ENCODE results near the gene CCNQ. TPM values are rescaled to one million over a fixed set of nuclear protein-coding genes. Genes with fewer than 3 reads are reported as not detected.

CCNQ gene
- total RNA-seq, 1 experiment from 2014 or later: 20.3 TPM

GRCh38 chrX:153638436-153639176 lies 39.7 kb upstream of the CCNQ start (continued):
- TF ChIP-seq, protein P1, sequence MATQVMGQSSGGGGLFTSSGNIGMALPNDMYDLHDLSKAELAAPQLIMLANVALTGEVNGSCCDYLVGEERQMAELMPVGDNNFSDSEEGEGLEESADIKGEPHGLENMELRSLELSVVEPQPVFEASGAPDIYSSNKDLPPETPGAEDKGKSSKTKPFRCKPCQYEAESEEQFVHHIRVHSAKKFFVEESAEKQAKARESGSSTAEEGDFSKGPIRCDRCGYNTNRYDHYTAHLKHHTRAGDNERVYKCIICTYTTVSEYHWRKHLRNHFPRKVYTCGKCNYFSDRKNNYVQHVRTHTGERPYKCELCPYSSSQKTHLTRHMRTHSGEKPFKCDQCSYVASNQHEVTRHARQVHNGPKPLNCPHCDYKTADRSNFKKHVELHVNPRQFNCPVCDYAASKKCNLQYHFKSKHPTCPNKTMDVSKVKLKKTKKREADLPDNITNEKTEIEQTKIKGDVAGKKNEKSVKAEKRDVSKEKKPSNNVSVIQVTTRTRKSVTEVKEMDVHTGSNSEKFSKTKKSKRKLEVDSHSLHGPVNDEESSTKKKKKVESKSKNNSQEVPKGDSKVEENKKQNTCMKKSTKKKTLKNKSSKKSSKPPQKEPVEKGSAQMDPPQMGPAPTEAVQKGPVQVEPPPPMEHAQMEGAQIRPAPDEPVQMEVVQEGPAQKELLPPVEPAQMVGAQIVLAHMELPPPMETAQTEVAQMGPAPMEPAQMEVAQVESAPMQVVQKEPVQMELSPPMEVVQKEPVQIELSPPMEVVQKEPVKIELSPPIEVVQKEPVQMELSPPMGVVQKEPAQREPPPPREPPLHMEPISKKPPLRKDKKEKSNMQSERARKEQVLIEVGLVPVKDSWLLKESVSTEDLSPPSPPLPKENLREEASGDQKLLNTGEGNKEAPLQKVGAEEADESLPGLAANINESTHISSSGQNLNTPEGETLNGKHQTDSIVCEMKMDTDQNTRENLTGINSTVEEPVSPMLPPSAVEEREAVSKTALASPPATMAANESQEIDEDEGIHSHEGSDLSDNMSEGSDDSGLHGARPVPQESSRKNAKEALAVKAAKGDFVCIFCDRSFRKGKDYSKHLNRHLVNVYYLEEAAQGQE (IDR thresholded peaks at IDR 0.05; ENCODE audit: low read depth): no peak
- TF ChIP-seq SRF (IDR thresholded peaks at IDR 0.05; ENCODE audit: low read depth) (no peak), EGR1 (IDR thresholded peaks at IDR 0.05; ENCODE audit: low read depth) (no peak), JUND (IDR thresholded peaks at IDR 0.05) (no peak), RAD21 (IDR thresholded peaks at IDR 0.05; ENCODE audit: low read depth) (no peak), YY1 (IDR thresholded peaks at IDR 0.05; ENCODE audit: extremely low read depth, insufficient replicate concordance, low read depth, low read length) (no peak), CEBPB (IDR thresholded peaks at IDR 0.05; ENCODE audit: low read depth) (no peak), POLR2AphosphoS5 (IDR thresholded peaks at IDR 0.05; ENCODE audit: low read depth, low read length) (no peak)

- no TSS peak for BruUV-seq (replicated peaks)
- Histone ChIP-seq H3K79me2 (ENCODE audit: insufficient read depth, low read length) (no peaks in the 10 kb centered on the region), H3K27me3 (ENCODE audit: insufficient read depth, low read length) (no peaks in the 10 kb centered on the region), H3K9ac (ENCODE audit: low read length) (no peak overlapping the region), H3K27ac (ENCODE audit: low read depth, low read length) (no peak overlapping the region), H3K4me3 (replicated peaks in 1 of 2; ENCODE audit: low read depth in 1 of 2, low read length in 2 of 2) (no peak overlapping the region), H3K9me2 (ENCODE audit: insufficient read depth) (no peaks in the 10 kb centered on the region), H4K20me1 (ENCODE audit: insufficient read depth) (no peaks in the 10 kb centered on the region), H3K9me3 (ENCODE audit: control insufficient read depth in 1 of 2, insufficient read depth in 1 of 2, low read depth in 1 of 2, low read length in 2 of 2) (no peaks in the 10 kb centered on the region), H3K4me1 (ENCODE audit: control insufficient read depth in 1 of 2, insufficient read depth in 2 of 2, low read length in 2 of 2) (no peaks in the 10 kb centered on the region), H2AFZ (ENCODE audit: low read depth, low read length, poor library complexity, severe bottlenecking) (no peak overlapping the region), H3K4me2 (ENCODE audit: low read length) (no peak overlapping the region), H3K36me3 (ENCODE audit: control insufficient read depth in 1 of 2, insufficient read depth in 2 of 2, low read length in 2 of 2) (no peaks in the 10 kb centered on the region)
- ChIA-PET POLR2A (no interaction called here), RAD21 (ENCODE audit: low non-redundant PET in 1 of 2, low total read pairs in 2 of 2, uncharacterized antibody in 2 of 2, unreplicated experiment in 2 of 2) (no interaction called here), CTCF (no interaction called here)
- intact Hi-C loops (cut with micrococcal nuclease): no loop called here
- no peak for TF ChIP-seq ZNF274 (IDR thresholded peaks at IDR 0.05; ENCODE audit: low read depth, low read length)
- no peak for TF ChIP-seq ZFX (IDR thresholded peaks at IDR 0.05)
- TF ChIP-seq POLR2A (IDR thresholded peaks at IDR 0.05; ENCODE audit: borderline replicate concordance, extremely low read depth, insufficient read depth, insufficient read length): no peak
- no peak for TF ChIP-seq TCF7L2 (IDR thresholded peaks at IDR 0.05; ENCODE audit: borderline replicate concordance, extremely low read depth, insufficient read depth, insufficient read length)
- DNase-seq (ENCODE audit: low read depth, low spot score): no peak
- no peak for ATAC-seq
Measured at GRCh38 chrX:153638041-153638371, 39.1 kb upstream of the CCNQ start.
